ENCODE data around the gene SNX2.
"Not testable (repeated sequence)": the region's sequence is repeated elsewhere in the genome, so short reads cannot be mapped to it uniquely, and the experiment has no call there.

The SNX2 gene

GRCh38 chr5:122844910-122845228 lies 70.0 kb downstream of the SNX2 start:
- DNase-seq, result no peak

- peak; percentile 71 to 84 (median 81) for DNase-seq
Observed at GRCh38 chr5:122845229-122846050, 70.6 kb downstream of the SNX2 start, which contains the start of gene SNX24. SNX24 (plus strand) TSS chr5:122845613; CDS start chr5:122845634, 21 bp downstream.

GRCh38 chr5:122846051-122846550 lies 71.2 kb downstream of the SNX2 start:
- peak in 2 of 3 experiments; percentile 54 to 70 for DNase-seq

GRCh38 chr5:122847687-122848081 lies 72.8 kb downstream of the SNX2 start:
- no peak for DNase-seq

GRCh38 chr5:122849771-122850170 lies 74.9 kb downstream of the SNX2 start:
- DNase-seq, result no peak

- DNase-seq, result not testable (repeated sequence)
Observed at GRCh38 chr5:122857538-122857937, 82.7 kb downstream of the SNX2 start.

- DNase-seq, result peak in 1 of 3 experiments; percentile 16
Observed at GRCh38 chr5:122858451-122858850, 83.6 kb downstream of the SNX2 start.

GRCh38 chr5:122863240-122863639 lies 88.4 kb downstream of the SNX2 start:
- no peak for DNase-seq

- DNase-seq, result no peak
Observed at GRCh38 chr5:122863721-122864120, 88.8 kb downstream of the SNX2 start.

GRCh38 chr5:122864400-122864799 lies 89.5 kb downstream of the SNX2 start:
- DNase-seq, result no peak

- DNase-seq, result no peak
Observed at GRCh38 chr5:122864842-122865241, 90.0 kb downstream of the SNX2 start.

- DNase-seq, result no peak
Observed at GRCh38 chr5:122870219-122870856, 95.5 kb downstream of the SNX2 start.

- DNase-seq, result no peak
Observed at GRCh38 chr5:122871661-122872060, 96.8 kb downstream of the SNX2 start.

- no peak for DNase-seq
Observed at GRCh38 chr5:122874179-122874875, 99.4 kb downstream of the SNX2 start.

- no peak for DNase-seq
Observed at GRCh38 chr5:122877518-122877917, 102.6 kb downstream of the SNX2 start.

GRCh38 chr5:122879076-122879475 lies 104.2 kb downstream of the SNX2 start:
- DNase-seq, result no peak
